GM19238 (cell line): ENCODE results near the gene MS4A6E.
"Not testable (repeated sequence)": the region's sequence is repeated elsewhere in the genome, so short reads cannot be mapped to it uniquely, and the experiment has no call there.

Source experiments
- DNase-seq: peaks from one replicate; pipeline ENCODE4 v3.0.0; 2011; ENCODE audit warnings: low spot score; ENCODE audit not compliant: insufficient read length

Gene MS4A6E

DNA sequence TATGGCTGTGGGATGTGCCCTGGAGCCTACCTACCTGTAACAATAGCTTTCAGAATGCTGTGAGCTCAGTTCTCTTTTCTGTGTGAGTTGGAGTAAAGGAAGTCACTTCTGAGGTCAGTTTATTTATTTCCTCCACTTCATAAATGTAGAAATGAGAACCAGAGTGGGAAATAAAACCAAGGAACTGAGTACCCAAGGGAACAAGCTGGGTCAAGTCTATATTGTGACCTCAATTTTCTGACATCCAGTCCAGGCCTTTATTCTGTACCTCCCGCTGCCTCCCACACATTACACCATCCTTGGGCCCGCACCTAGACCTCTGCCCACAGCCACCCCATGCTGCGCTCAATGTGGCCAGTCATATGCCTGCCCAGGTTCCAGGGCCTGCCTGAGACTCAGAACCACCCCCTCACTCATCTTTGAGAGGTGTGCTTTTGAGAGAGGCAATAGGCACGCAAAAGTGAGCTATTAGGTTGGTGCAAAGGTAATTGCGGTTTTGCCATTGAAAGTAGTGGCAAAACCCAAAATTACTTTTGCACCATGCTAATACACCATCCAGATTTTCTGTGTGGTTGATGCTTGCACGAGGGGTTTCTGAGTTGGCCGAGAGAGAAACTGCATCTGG is 9.8 kb downstream of the MS4A6E start:
- no peak for DNase-seq

DNA sequence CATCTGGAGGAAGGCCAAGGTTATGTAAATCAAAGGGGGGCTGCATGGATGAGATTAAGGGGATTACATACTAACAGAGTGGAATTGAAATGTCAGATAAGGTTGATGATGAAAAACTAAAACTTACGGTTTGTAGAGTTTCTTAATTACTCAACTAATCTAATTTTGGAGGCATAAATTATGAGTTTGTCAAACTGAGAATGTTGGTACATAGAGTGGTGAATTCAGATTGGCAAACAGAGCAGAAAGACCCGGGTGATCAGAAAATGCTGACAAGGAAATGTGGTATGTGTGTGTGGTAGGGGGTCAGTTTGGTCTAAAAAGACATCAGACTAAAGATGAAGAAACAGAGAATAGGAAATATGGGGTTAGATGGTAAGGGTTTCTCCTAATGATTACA is 11.0 kb downstream of the MS4A6E start:
- DNase-seq: no peak

- no peak for DNase-seq
Measured at GRCh38 chr11:60339356-60339755, 12.3 kb downstream of the MS4A6E start.

GRCh38 chr11:60343094-60343704 is 16.1 kb downstream of the MS4A6E start:
- no peak for DNase-seq

GRCh38 chr11:60344146-60344545 is 17.1 kb downstream of the MS4A6E start:
- no peak for DNase-seq

GRCh38 chr11:60345489-60345888 is 18.4 kb downstream of the MS4A6E start:
- no peak for DNase-seq

DNA sequence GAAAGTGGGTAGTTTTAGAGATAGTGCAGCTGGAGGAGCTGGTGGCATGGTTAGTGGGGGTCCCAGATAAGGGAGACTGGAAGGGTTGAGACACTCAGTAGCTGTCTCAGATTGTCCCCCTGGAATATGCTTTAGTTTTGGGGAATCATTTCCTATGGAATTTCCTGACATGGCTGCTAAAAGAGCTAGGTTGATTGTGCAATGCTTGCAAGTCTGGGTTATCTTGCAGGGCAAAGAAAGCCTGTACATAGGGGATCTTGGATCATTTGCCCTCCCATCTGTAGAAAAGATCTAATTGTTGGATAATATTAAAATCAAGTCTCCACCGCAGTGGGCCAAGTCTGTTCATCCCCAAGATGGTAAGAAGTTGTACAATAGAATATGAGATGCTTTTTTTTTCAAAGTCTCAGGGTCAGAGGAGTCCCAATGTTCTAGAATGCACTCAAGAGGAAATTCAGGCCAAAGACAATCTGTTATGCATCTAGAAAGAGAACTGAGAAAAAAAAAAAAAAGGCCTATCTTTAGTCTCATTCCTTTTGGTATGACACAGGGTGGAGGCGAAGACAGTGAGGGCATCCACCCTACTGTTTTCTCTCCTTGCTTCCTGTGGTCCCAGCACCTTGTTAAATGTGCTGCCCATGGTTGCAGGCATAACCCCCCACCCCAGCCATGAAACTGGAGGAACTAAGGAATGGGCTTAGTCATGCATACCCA is 20.2 kb downstream of the MS4A6E start:
- no peak for DNase-seq

GRCh38 chr11:60348116-60348515 is 21.1 kb downstream of the MS4A6E start:
- DNase-seq: no peak

DNA sequence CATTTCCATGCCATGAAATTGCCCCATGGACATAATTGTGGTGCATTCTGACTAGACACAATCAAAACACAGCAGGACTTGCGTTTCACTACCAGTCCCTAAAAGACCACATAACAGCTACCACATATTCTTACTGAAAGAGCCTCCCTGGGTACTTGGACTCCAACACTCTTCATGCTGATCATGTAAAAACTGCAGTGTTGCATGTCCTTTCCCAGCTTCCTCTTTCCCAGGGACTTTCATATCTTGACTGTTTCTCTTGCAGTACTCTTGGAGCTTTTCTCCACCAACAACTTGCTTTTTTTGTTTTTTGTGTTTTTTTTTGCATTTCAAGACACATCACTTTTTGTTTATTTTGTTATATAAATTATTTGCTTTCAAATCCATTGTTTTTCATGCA is 22.9 kb downstream of the MS4A6E start:
- DNase-seq: no peak

- DNase-seq: no peak
Measured at GRCh38 chr11:60357771-60358170, 30.7 kb downstream of the MS4A6E start.

DNA sequence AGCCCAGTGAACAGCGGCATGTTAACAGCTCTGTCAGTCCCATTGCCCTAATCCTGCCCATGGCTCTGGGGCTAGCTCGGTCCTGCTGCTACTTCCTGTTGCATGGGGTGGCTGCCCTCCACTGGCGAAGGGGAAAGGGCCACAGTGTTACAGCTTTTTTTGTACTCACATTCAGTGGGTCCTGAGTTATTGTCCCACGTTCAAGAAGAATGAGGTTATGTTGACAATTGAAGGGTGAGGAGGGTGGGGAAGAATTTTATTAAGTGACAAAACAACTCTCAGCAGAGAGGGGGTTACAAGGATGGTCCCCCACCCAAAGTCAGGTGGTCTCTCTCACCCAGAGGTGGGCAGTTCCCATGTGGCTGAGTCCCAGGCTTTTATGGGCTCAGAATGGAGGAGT is 33.6 kb downstream of the MS4A6E start:
- no peak for DNase-seq

GRCh38 chr11:60362241-60362640 is 35.2 kb downstream of the MS4A6E start:
- no peak for DNase-seq

GRCh38 chr11:60363542-60364470 is 36.8 kb downstream of the MS4A6E start:
- DNase-seq: peak; percentile 36

DNA sequence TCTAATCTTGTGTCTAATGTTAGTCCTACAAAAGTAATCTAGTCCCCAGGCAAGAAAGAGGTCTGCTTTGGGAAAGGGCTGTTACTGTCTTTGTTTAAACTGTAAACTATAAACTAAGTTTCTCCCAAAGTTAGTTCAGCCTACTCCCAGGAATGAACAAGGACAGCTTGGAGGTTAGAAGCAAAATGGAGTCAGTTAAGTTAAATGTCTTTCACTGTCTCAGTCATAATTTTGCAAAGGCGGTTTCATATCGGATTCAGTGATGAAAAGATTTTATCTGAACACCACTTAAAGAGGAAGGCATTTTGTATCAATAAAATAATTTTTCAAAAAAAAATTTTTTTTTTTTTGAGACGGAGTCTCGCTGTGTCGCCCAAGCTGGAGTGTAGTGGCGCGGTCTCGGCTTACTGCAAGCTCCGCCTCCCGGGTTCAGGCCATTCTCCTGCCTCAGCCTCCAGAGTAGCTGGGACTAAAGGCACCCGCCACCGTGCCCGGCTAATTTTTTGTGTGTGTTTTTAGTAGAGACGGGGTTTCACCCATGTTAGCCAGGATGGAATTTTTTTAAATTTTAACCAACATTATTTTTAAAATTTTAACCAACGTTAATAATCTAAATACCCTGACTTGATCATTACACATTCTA is 39.3 kb downstream of the MS4A6E start:
- DNase-seq: not testable (repeated sequence)

- peak; percentile 51 for DNase-seq
Measured at GRCh38 chr11:60367009-60367408, 40.0 kb downstream of the MS4A6E start.

- no peak for DNase-seq
Measured at GRCh38 chr11:60367896-60368295, 40.8 kb downstream of the MS4A6E start.

DNA sequence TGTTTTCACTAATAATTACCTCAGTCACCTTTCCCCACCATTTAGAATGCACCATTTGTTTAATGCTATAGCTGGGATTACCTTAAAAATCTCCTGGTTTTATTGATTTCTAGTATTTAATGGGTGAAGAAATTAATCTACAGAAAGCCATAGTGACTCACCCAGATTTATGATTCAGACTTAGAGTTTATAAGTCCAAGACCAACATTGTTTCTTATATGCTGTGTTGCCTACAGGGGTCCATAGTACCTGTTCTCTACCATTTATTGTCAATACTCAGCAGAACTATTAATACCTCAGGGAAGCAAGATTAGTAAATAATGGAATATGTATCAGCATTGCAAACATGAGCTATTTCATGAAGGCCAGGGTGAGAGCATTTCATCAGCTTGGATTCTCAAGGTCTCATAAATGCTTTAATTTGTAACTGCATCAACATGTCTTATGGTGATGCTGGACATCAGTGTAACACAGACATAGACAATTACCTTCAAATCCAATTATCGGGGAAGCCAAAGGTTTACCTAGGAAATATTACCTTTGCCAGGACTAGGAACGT is 43.3 kb downstream of the MS4A6E start:
- DNase-seq: no peak

GRCh38 chr11:60370811-60371298 is 43.8 kb downstream of the MS4A6E start:
- no peak for DNase-seq

- no peak for DNase-seq
Measured at GRCh38 chr11:60371386-60371785, 44.3 kb downstream of the MS4A6E start.

- DNase-seq: no peak
Measured at GRCh38 chr11:60371854-60372253, 44.8 kb downstream of the MS4A6E start.

DNA sequence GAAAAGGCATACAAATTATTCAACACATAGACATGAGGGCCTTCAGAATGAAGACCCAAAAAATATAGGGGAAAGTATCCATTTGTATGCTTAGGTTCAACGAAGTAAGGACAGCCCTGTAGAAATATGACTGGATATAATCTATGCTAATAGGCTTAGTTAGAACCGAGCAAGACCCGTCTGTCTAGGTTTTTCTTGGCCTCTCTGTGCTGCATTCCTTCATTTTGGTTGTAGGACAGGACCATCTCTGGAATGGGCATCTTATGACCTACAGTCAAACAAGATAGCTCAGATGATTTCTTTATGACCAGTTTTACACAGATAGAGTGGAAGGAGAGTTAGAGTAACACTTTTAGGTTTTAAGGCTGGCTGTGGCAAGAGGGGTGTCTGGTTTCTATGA is 45.7 kb downstream of the MS4A6E start:
- no peak for DNase-seq
